HepG2 (cell line): ENCODE measurements around the gene RAPGEF6. TPM values are rescaled to one million over a fixed set of nuclear protein-coding genes. Genes with fewer than 3 reads are reported as not detected.

Experiments
- MED1 ChIP-seq: sonication (generic); formaldehyde crosslinking; IDR thresholded peaks from 2 replicates; pipeline ENCODE4 v1.4.0; 2020; ENCODE audit warnings: missing genetic modification reagents
- MEIS1 ChIP-seq: sonication (generic); formaldehyde crosslinking; IDR thresholded peaks from 2 replicates; pipeline ENCODE4 v1.9.0; 2021; ENCODE audit warnings: mild to moderate bottlenecking, missing genetic modification reagents, moderate library complexity, borderline replicate concordance
- NRL ChIP-seq: sonication (generic); formaldehyde crosslinking; IDR thresholded peaks from 2 replicates; pipeline ENCODE4 v1.5.0; 2020; ENCODE audit warnings: missing genetic modification reagents, mild to moderate bottlenecking, moderate library complexity, borderline replicate concordance
- POLR2AphosphoS5 ChIP-seq: IDR thresholded peaks from 2 replicates; pipeline ENCODE4 v1.6.1; 2012; ENCODE audit warnings: low read depth, low read length
- RARA ChIP-seq: IDR thresholded peaks from 2 replicates; pipeline ENCODE4 v1.6.1; 2016; ENCODE audit warnings: missing genetic modification reagents, missing compliant biosample characterization
- RBAK ChIP-seq: sonication (generic); formaldehyde crosslinking; IDR thresholded peaks from 2 replicates; pipeline ENCODE4 v1.5.1; 2020; ENCODE audit warnings: mild to moderate bottlenecking, missing genetic modification reagents
- RBFOX2 ChIP-seq: fragments of 200-400 bp; formaldehyde crosslinking; IDR thresholded peaks from 2 replicates; pipeline ENCODE4 v1.6.1; 2017; ENCODE audit warnings: low read depth, mild to moderate bottlenecking, low read length
- ZMYM2 ChIP-seq: sonication (generic); formaldehyde crosslinking; IDR thresholded peaks from 2 replicates; pipeline ENCODE4 v1.8.0; 2022; ENCODE audit warnings: mild to moderate bottlenecking, missing genetic modification reagents
- ZNF263 ChIP-seq: sonication (generic); formaldehyde crosslinking; IDR thresholded peaks from 2 replicates; pipeline ENCODE4 v1.4.0; 2020; ENCODE audit warnings: missing genetic modification reagents
- ZNF556 ChIP-seq: sonication (generic); formaldehyde crosslinking; IDR thresholded peaks from 2 replicates; pipeline ENCODE4 v1.4.0; 2020; ENCODE audit warnings: mild to moderate bottlenecking, missing genetic modification reagents, borderline replicate concordance
- ZSCAN22 ChIP-seq: sonication (generic); formaldehyde crosslinking; IDR thresholded peaks from 2 replicates; pipeline ENCODE4 v1.4.0; 2020; ENCODE audit warnings: mild to moderate bottlenecking, missing genetic modification reagents
- polyA plus RNA-seq, 8 experiments: library from polyadenylated mRNA; depleted of rRNA in 3 of 8; stranded (reverse) in 7 of 8; unstranded in 1 of 8; fragments of >200 nt; fragmentation: Illumina TruSeq in 4 of 8; extraction: Trizol in 4 of 8; gene quantifications; 2 replicates each; pipeline versions ENCODE4 v1.2.1 to v1.2.3, GENCODE V29; 2011 to 2016; ENCODE audit warnings: low read depth in 4 of 8, missing spikeins in 1 of 8, mixed read lengths in 1 of 8; ENCODE audit not compliant: insufficient read depth in 1 of 8
- total RNA-seq, 5 experiments: library from RNA; depleted of rRNA; stranded (reverse); fragments of >200 nt; fragmentation: Illumina TruSeq; extraction: Trizol; gene quantifications; 2 replicates each; pipeline ENCODE4 v1.2.3, GENCODE V29; 2016; ENCODE audit warnings: low read depth in 1 of 5
- TF ChIP-seq, protein P1 (sequence below): sonication (generic); formaldehyde crosslinking; IDR thresholded peaks from 2 replicates; pipeline ENCODE4 v1.5.0; 2020; ENCODE audit warnings: mild to moderate bottlenecking, missing genetic modification reagents
- TF ChIP-seq, protein P2 (sequence below): sonication (generic); formaldehyde crosslinking; IDR thresholded peaks from 2 replicates; pipeline ENCODE4 v1.5.0; 2020; ENCODE audit warnings: mild to moderate bottlenecking, missing genetic modification reagents, moderate library complexity
- TF ChIP-seq, protein P3 (sequence below): sonication (generic); formaldehyde crosslinking; IDR thresholded peaks from 2 replicates; pipeline ENCODE4 v1.4.0; 2020; ENCODE audit warnings: missing genetic modification reagents, borderline replicate concordance
- TF ChIP-seq, protein P4 (sequence below): sonication (generic); formaldehyde crosslinking; IDR thresholded peaks from 2 replicates; pipeline ENCODE4 v1.4.0; 2020; ENCODE audit warnings: mild to moderate bottlenecking, missing genetic modification reagents, borderline replicate concordance
- TF ChIP-seq, protein P5 (sequence below): sonication (generic); formaldehyde crosslinking; IDR thresholded peaks from 2 replicates; pipeline ENCODE4 v1.4.0; 2020; ENCODE audit warnings: missing genetic modification reagents, borderline replicate concordance

The RAPGEF6 gene
- total and polyA plus RNA-seq, 2 of the 13 experiments (the other 11 are each of a cell fraction or from before 2014, with no cell fraction given) = 7.7 to 24.6 TPM

DNA sequence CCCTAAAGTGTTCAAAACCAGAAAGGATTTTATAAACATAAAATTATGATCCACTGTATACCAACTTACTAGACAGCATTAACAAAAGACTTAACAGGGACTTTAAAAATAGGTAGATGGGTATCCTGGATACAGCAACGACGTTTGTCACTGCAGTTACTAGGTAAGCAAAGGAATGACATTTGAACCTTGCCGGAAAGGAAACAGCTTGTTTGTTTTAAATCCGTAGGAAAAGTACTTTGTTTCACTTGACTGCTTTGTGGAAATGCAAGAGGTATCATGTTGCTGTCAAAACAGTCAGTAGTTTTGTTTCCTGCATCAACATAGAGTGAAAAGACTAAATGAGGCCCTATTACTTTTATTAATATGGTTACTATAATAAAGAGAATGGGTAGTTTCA, 248.2 kb downstream of the RAPGEF6 start (continued):
- TF ChIP-seq, protein P1, sequence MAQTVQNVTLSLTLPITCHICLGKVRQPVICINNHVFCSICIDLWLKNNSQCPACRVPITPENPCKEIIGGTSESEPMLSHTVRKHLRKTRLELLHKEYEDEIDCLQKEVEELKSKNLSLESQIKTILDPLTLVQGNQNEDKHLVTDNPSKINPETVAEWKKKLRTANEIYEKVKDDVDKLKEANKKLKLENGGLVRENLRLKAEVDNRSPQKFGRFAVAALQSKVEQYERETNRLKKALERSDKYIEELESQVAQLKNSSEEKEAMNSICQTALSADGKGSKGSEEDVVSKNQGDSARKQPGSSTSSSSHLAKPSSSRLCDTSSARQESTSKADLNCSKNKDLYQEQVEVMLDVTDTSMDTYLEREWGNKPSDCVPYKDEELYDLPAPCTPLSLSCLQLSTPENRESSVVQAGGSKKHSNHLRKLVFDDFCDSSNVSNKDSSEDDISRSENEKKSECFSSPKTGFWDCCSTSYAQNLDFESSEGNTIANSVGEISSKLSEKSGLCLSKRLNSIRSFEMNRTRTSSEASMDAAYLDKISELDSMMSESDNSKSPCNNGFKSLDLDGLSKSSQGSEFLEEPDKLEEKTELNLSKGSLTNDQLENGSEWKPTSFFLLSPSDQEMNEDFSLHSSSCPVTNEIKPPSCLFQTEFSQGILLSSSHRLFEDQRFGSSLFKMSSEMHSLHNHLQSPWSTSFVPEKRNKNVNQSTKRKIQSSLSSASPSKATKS (CRISPR knock-in tag) = no peak
- TF ChIP-seq, protein P2, sequence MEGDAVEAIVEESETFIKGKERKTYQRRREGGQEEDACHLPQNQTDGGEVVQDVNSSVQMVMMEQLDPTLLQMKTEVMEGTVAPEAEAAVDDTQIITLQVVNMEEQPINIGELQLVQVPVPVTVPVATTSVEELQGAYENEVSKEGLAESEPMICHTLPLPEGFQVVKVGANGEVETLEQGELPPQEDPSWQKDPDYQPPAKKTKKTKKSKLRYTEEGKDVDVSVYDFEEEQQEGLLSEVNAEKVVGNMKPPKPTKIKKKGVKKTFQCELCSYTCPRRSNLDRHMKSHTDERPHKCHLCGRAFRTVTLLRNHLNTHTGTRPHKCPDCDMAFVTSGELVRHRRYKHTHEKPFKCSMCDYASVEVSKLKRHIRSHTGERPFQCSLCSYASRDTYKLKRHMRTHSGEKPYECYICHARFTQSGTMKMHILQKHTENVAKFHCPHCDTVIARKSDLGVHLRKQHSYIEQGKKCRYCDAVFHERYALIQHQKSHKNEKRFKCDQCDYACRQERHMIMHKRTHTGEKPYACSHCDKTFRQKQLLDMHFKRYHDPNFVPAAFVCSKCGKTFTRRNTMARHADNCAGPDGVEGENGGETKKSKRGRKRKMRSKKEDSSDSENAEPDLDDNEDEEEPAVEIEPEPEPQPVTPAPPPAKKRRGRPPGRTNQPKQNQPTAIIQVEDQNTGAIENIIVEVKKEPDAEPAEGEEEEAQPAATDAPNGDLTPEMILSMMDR (CRISPR knock-in tag) = no peak
- TF ChIP-seq RBFOX2 = no peak
- TF ChIP-seq, protein P3, sequence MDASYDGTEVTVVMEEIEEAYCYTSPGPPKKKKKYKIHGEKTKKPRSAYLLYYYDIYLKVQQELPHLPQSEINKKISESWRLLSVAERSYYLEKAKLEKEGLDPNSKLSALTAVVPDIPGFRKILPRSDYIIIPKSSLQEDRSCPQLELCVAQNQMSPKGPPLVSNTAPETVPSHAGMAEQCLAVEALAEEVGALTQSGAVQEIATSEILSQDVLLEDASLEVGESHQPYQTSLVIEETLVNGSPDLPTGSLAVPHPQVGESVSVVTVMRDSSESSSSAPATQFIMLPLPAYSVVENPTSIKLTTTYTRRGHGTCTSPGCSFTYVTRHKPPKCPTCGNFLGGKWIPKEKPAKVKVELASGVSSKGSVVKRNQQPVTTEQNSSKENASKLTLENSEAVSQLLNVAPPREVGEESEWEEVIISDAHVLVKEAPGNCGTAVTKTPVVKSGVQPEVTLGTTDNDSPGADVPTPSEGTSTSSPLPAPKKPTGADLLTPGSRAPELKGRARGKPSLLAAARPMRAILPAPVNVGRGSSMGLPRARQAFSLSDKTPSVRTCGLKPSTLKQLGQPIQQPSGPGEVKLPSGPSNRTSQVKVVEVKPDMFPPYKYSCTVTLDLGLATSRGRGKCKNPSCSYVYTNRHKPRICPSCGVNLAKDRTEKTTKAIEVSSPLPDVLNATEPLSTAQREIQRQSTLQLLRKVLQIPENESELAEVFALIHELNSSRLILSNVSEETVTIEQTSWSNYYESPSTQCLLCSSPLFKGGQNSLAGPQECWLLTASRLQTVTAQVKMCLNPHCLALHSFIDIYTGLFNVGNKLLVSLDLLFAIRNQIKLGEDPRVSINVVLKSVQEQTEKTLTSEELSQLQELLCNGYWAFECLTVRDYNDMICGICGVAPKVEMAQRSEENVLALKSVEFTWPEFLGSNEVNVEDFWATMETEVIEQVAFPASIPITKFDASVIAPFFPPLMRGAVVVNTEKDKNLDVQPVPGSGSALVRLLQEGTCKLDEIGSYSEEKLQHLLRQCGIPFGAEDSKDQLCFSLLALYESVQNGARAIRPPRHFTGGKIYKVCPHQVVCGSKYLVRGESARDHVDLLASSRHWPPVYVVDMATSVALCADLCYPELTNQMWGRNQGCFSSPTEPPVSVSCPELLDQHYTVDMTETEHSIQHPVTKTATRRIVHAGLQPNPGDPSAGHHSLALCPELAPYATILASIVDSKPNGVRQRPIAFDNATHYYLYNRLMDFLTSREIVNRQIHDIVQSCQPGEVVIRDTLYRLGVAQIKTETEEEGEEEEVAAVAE (CRISPR knock-in tag) = no peak
- TF ChIP-seq MEIS1 = 0 out of 2 replicates have a peak, but pooled peaks have one; percentile 52
- peak; percentile 71 for TF ChIP-seq RARA (CRISPR knock-in tag)
- TF ChIP-seq, protein P4, sequence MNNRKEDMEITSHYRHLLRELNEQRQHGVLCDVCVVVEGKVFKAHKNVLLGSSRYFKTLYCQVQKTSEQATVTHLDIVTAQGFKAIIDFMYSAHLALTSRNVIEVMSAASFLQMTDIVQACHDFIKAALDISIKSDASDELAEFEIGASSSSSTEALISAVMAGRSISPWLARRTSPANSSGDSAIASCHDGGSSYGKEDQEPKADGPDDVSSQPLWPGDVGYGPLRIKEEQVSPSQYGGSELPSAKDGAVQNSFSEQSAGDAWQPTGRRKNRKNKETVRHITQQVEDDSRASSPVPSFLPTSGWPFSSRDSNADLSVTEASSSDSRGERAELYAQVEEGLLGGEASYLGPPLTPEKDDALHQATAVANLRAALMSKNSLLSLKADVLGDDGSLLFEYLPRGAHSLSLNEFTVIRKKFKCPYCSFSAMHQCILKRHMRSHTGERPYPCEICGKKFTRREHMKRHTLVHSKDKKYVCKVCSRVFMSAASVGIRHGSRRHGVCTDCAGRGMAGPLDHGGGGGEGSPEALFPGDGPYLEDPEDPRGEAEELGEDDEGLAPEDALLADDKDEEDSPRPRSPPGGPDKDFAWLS (CRISPR knock-in tag) = no peak
- no peak for TF ChIP-seq ZNF263 (CRISPR knock-in tag)
- no peak for TF ChIP-seq RBAK
- no peak for TF ChIP-seq POLR2AphosphoS5
- TF ChIP-seq ZMYM2 (CRISPR knock-in tag) = no peak
- TF ChIP-seq ZSCAN22 (CRISPR knock-in tag) = no peak
- TF ChIP-seq MED1 (CRISPR knock-in tag) = peak; percentile 83
- TF ChIP-seq NRL (CRISPR knock-in tag) = no peak
- TF ChIP-seq, protein P5, sequence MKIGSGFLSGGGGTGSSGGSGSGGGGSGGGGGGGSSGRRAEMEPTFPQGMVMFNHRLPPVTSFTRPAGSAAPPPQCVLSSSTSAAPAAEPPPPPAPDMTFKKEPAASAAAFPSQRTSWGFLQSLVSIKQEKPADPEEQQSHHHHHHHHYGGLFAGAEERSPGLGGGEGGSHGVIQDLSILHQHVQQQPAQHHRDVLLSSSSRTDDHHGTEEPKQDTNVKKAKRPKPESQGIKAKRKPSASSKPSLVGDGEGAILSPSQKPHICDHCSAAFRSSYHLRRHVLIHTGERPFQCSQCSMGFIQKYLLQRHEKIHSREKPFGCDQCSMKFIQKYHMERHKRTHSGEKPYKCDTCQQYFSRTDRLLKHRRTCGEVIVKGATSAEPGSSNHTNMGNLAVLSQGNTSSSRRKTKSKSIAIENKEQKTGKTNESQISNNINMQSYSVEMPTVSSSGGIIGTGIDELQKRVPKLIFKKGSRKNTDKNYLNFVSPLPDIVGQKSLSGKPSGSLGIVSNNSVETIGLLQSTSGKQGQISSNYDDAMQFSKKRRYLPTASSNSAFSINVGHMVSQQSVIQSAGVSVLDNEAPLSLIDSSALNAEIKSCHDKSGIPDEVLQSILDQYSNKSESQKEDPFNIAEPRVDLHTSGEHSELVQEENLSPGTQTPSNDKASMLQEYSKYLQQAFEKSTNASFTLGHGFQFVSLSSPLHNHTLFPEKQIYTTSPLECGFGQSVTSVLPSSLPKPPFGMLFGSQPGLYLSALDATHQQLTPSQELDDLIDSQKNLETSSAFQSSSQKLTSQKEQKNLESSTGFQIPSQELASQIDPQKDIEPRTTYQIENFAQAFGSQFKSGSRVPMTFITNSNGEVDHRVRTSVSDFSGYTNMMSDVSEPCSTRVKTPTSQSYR (CRISPR knock-in tag) = no peak
- TF ChIP-seq ZNF556 = no peak
